ENCODE measurements around the gene PIGB.

- TF ChIP-seq ELF4 (IDR thresholded peaks at IDR 0.05) (no peak), ARNT (IDR thresholded peaks at IDR 0.05) (no peak), FOXM1 (IDR thresholded peaks at IDR 0.05; ENCODE audit: borderline replicate concordance) (no peak), SP1 (IDR thresholded peaks at IDR 0.05) (no peak), FOXA1 (IDR thresholded peaks at IDR 0.05) (no peak), TARDBP (IDR thresholded peaks at IDR 0.05) (no peak), BHLHE40 (IDR thresholded peaks at IDR 0.05; ENCODE audit: borderline replicate concordance) (no peak), SUZ12 (IDR thresholded peaks at IDR 0.05) (no peak), FOXK2 (IDR thresholded peaks at IDR 0.05) (no peak), HDGF (IDR thresholded peaks at IDR 0.05; ENCODE audit: borderline replicate concordance) (no peak), PKNOX1 (IDR thresholded peaks at IDR 0.05) (no peak), ZNF384 (IDR thresholded peaks at IDR 0.05) (no peak)
Measured at GRCh38 chr15:55366981-55367380, 48.0 kb downstream of the PIGB start.

Data from HEK293T (cell line).